Fibroblast of pulmonary artery (primary cell): ENCODE data around the gene IL19.

ENCODE experiments used
- DNase-seq: peaks from one replicate; pipeline ENCODE4 v3.0.0-alpha.2; 2010; ENCODE audit warnings: low read depth
- H3K4me3 ChIP-seq: replicated peaks from 2 replicates; pipeline ENCODE4 v1.5.1; 2011; ENCODE audit warnings: low read depth, mild to moderate bottlenecking, control low read depth, low read length, moderate library complexity
- CTCF ChIP-seq: IDR thresholded peaks from 2 replicates; pipeline ENCODE4 v1.5.1; 2011; ENCODE audit warnings: mild to moderate bottlenecking, control low read depth, low read length, inconsistent platforms; ENCODE audit errors: missing control alignments

IL19 gene

GRCh38 chr1:206867239-206867638 lies 96.7 kb downstream of the IL19 start:
- no peak for DNase-seq
- TF ChIP-seq CTCF: no peak
- no peak overlapping the region for H3K4me3 ChIP-seq

- no peak overlapping the region for H3K4me3 ChIP-seq
- no peak for TF ChIP-seq CTCF
- no peak for DNase-seq
Measured at GRCh38 chr1:206867716-206868115, 97.1 kb downstream of the IL19 start.

GRCh38 chr1:206868264-206868663 lies 97.7 kb downstream of the IL19 start:
- H3K4me3 ChIP-seq: no peak overlapping the region
- DNase-seq: no peak
- TF ChIP-seq CTCF: no peak

- no peak for TF ChIP-seq CTCF
- no peak for DNase-seq
- no peak overlapping the region for H3K4me3 ChIP-seq
Measured at GRCh38 chr1:206872139-206872538, 101.6 kb downstream of the IL19 start.

GRCh38 chr1:206873603-206874188 lies 103.1 kb downstream of the IL19 start:
- no peak for DNase-seq
- no peak for TF ChIP-seq CTCF
- no peak overlapping the region for H3K4me3 ChIP-seq

GRCh38 chr1:206875752-206876377 lies 105.3 kb downstream of the IL19 start:
- TF ChIP-seq CTCF: no peak
- no peak overlapping the region for H3K4me3 ChIP-seq
- no peak for DNase-seq

GRCh38 chr1:206878456-206878855 lies 107.9 kb downstream of the IL19 start:
- no peak overlapping the region for H3K4me3 ChIP-seq
- no peak for DNase-seq
- TF ChIP-seq CTCF: peak; percentile 9
